Mesenchymal stem cell (in vitro differentiated cells and primary cell): ENCODE measurements around the gene PPP5C.

Experiments used
- DNase-seq: peaks from one replicate; pipeline ENCODE4 v3.0.0-alpha.2; 2013
- H2AFZ ChIP-seq: one replicate; pipeline ENCODE4 v1.6.1; 2013; ENCODE audit warnings: low read depth, mild to moderate bottlenecking, control low read depth, inconsistent platforms, low read length, moderate library complexity
- H2AK5ac ChIP-seq: 2 replicates; pipeline ENCODE4 v1.6.1; 2013; ENCODE audit warnings: low read length, moderate library complexity, mild to moderate bottlenecking, inconsistent platforms; ENCODE audit not compliant: severe bottlenecking
- H2BK120ac ChIP-seq: one replicate; pipeline ENCODE4 v1.6.1; 2013; ENCODE audit warnings: low read depth, mild to moderate bottlenecking, inconsistent platforms, low read length, moderate library complexity
- H2BK12ac ChIP-seq, 2 experiments: one replicate each; pipeline ENCODE4 v1.6.1; 2013; ENCODE audit warnings: inconsistent platforms in 2 of 2, low read length in 2 of 2, mild to moderate bottlenecking in 2 of 2, moderate library complexity in 2 of 2, control low read depth in 1 of 2
- H2BK15ac ChIP-seq: one replicate; pipeline ENCODE4 v1.6.1; 2013; ENCODE audit warnings: mild to moderate bottlenecking, low read depth, inconsistent platforms; ENCODE audit not compliant: poor library complexity, severe bottlenecking
- H2BK5ac ChIP-seq: 2 replicates; pipeline ENCODE4 v1.6.1; 2013; ENCODE audit warnings: low read depth, mild to moderate bottlenecking, low read length, control low read depth, inconsistent platforms; ENCODE audit not compliant: poor library complexity, severe bottlenecking
- H3K14ac ChIP-seq, 2 experiments: one replicate each; pipeline ENCODE4 v1.6.1; 2013; ENCODE audit warnings: inconsistent platforms in 2 of 2, low read length in 2 of 2, control low read depth in 1 of 2, mild to moderate bottlenecking in 1 of 2, moderate library complexity in 1 of 2
- H3K18ac ChIP-seq, 2 experiments: one replicate each; pipeline ENCODE4 v1.6.1; 2013; ENCODE audit warnings: inconsistent platforms in 2 of 2, low read length in 2 of 2, control low read depth in 1 of 2, low read depth in 1 of 2, mild to moderate bottlenecking in 1 of 2
- H3K23ac ChIP-seq, 2 experiments: one replicate each; pipeline ENCODE4 v1.6.1; 2013; ENCODE audit warnings: inconsistent platforms in 2 of 2, low read length in 2 of 2, mild to moderate bottlenecking in 2 of 2, moderate library complexity in 2 of 2, control low read depth in 1 of 2
- H3K27ac ChIP-seq: 2 replicates; pipeline ENCODE4 v1.5.1; 2013; ENCODE audit warnings: mild to moderate bottlenecking, moderate library complexity, low read length, control low read depth, inconsistent platforms; ENCODE audit not compliant: poor library complexity, severe bottlenecking
- H3K27me3 ChIP-seq, 2 experiments: 2 replicates each; pipeline versions ENCODE4 v1.6.1 to v1.7.0; 2013; ENCODE audit warnings: low read length in 2 of 2, mild to moderate bottlenecking in 2 of 2, moderate library complexity in 2 of 2, control low read depth in 1 of 2, inconsistent platforms in 1 of 2; ENCODE audit not compliant: control insufficient read depth in 1 of 2, insufficient read depth in 1 of 2
- H3K36me3 ChIP-seq, 2 experiments: 2 replicates each; pipeline versions ENCODE4 v1.6.1 to v1.7.0; 2013; ENCODE audit warnings: low read length in 2 of 2, control low read depth in 1 of 2, inconsistent platforms in 1 of 2, low read depth in 1 of 2, mild to moderate bottlenecking in 1 of 2; ENCODE audit not compliant: insufficient read depth in 2 of 2, control insufficient read depth in 1 of 2
- H3K4ac ChIP-seq, 2 experiments: one replicate each; pipeline ENCODE4 v1.6.1; 2013; ENCODE audit warnings: inconsistent platforms in 2 of 2, low read length in 2 of 2, mild to moderate bottlenecking in 2 of 2, moderate library complexity in 2 of 2, control low read depth in 1 of 2, low read depth in 1 of 2
- H3K4me1 ChIP-seq: 2 replicates; pipeline ENCODE4 v1.6.1; 2013; ENCODE audit warnings: low read depth, low read length, control low read depth; ENCODE audit not compliant: control insufficient read depth, insufficient read depth
- H3K4me2 ChIP-seq: 2 replicates; pipeline ENCODE4 v1.6.1; 2013; ENCODE audit warnings: low read length, mild to moderate bottlenecking, inconsistent platforms; ENCODE audit not compliant: poor library complexity, severe bottlenecking
- H3K4me3 ChIP-seq, 2 experiments: 2 replicates each; pipeline versions ENCODE4 v1.5.1 to v1.7.0; 2013; ENCODE audit warnings: low read length in 2 of 2, mild to moderate bottlenecking in 2 of 2, control low read depth in 1 of 2, low read depth in 1 of 2; ENCODE audit not compliant: insufficient read depth in 1 of 2
- H3K79me1 ChIP-seq: replicated peaks from 2 replicates; pipeline ENCODE4 v1.6.1; 2013; ENCODE audit warnings: mild to moderate bottlenecking, control low read depth, low read length, inconsistent platforms; ENCODE audit not compliant: poor library complexity, severe bottlenecking
- H3K9ac ChIP-seq: 2 replicates; pipeline ENCODE4 v1.7.0; 2013; ENCODE audit warnings: mild to moderate bottlenecking, low read length, moderate library complexity
- H3K9me3 ChIP-seq: 2 replicates; pipeline ENCODE4 v1.7.0; 2013; ENCODE audit warnings: mild to moderate bottlenecking, low read length; ENCODE audit not compliant: control insufficient read depth
- H4K8ac ChIP-seq: one replicate; pipeline ENCODE4 v1.6.1; 2013; ENCODE audit warnings: inconsistent platforms, mild to moderate bottlenecking, low read length, moderate library complexity
- H4K91ac ChIP-seq: one replicate; pipeline ENCODE4 v1.6.1; 2013; ENCODE audit warnings: mild to moderate bottlenecking, low read length, inconsistent platforms
- WGBS: methylation state at CpG from one replicate; pipeline ENCODE4 v1.1.7; 2013; ENCODE audit warnings: mixed read lengths; 5-methylcytosine and 5-hydroxymethylcytosine counted together

Gene PPP5C

DNA sequence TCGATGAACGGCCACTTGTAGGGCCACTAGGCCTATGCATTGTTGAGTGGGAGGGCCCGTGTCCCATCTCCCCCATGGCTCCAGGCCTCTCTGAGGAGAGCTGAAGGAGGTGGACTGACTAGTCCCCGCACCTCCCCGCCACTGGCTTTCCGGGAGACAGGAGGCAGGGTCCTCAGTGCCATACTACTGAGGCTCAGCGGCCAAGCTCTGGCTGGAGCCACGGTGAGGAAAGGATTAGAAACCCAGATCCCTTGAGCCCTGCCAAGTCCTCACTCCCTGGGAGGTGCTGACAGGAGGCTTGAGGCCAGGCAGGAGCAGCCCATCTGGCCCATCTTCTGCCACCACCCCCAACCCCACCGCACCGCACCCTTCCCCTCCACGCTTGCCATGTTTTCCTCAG lies 37.5 kb downstream of the PPP5C start:
- no peak overlapping the region for H2BK5ac ChIP-seq
- no peak overlapping the region for H3K14ac ChIP-seq
- no peak overlapping the region for H2AK5ac ChIP-seq
- H4K8ac ChIP-seq, result no peak overlapping the region
- no peak overlapping the region for H3K4me2 ChIP-seq
- 90% methylated on average over 11 of the region's 11 CpGs for WGBS
- peaks cover 79 to 93% of the 10 kb centered on the region in 2 experiments for H3K36me3 ChIP-seq
- peaks cover 62% of the 10 kb centered on the region for H3K79me1 ChIP-seq
- no peak overlapping the region for H3K4ac ChIP-seq
- peaks cover 2% of the 10 kb centered on the region for H3K9me3 ChIP-seq
- no peak overlapping the region for H3K4me3 ChIP-seq
- H2BK12ac ChIP-seq, result no peak overlapping the region
- no peak overlapping the region for H3K23ac ChIP-seq
- H3K18ac ChIP-seq, result no peak overlapping the region
- H2AFZ ChIP-seq, result no peak overlapping the region
- H4K91ac ChIP-seq, result no peak overlapping the region
- H2BK120ac ChIP-seq, result no peak overlapping the region
- H3K27ac ChIP-seq, result no peak overlapping the region
- no peak overlapping the region for H2BK15ac ChIP-seq
- H3K27me3 ChIP-seq, result no peaks in the 10 kb centered on the region
- DNase-seq, result no peak
- H3K9ac ChIP-seq, result no peak overlapping the region
- H3K4me1 ChIP-seq, result peaks cover 4% of the 10 kb centered on the region

DNA sequence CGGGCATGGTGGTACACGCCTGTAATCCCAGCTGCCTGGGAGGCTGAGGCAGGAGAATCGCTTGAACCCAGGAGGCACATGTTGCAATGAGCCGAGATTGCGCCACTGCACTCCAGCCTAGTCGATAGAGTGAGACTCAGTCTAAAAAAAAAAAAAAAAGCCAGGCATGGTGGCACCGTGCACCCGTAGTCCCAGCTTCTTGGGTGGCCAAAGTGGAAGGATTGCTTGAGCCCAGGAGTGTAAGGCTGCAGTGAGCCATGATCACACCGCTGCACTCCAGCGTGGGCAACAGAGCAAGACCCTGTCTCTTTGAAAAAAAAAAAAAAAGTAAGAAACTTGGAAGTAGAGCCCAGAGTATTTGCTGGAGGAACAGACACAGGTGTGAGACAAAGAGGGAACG lies 38.7 kb downstream of the PPP5C start:
- no peaks in the 10 kb centered on the region for H3K27me3 ChIP-seq
- no peak overlapping the region for H2AFZ ChIP-seq
- H3K79me1 ChIP-seq, result peaks cover 63% of the 10 kb centered on the region
- no peak overlapping the region for H3K4me2 ChIP-seq
- H3K4me1 ChIP-seq, result peaks cover 4% of the 10 kb centered on the region
- no peak for DNase-seq
- no peak overlapping the region for H3K23ac ChIP-seq
- H2BK15ac ChIP-seq, result no peak overlapping the region
- no peak overlapping the region for H4K8ac ChIP-seq
- H2AK5ac ChIP-seq, result no peak overlapping the region
- H2BK120ac ChIP-seq, result no peak overlapping the region
- no peak overlapping the region for H2BK5ac ChIP-seq
- peaks cover 7% of the 10 kb centered on the region for H3K9me3 ChIP-seq
- 94% methylated on average over 11 of the region's 11 CpGs for WGBS
- no peak overlapping the region for H3K18ac ChIP-seq
- H3K27ac ChIP-seq, result no peak overlapping the region
- H2BK12ac ChIP-seq, result no peak overlapping the region
- H3K36me3 ChIP-seq, result peaks cover 87 to 92% of the 10 kb centered on the region in 2 experiments
- H3K4ac ChIP-seq, result no peak overlapping the region
- H3K4me3 ChIP-seq, result no peak overlapping the region
- H4K91ac ChIP-seq, result no peak overlapping the region
- no peak overlapping the region for H3K14ac ChIP-seq
- no peak overlapping the region for H3K9ac ChIP-seq

DNA sequence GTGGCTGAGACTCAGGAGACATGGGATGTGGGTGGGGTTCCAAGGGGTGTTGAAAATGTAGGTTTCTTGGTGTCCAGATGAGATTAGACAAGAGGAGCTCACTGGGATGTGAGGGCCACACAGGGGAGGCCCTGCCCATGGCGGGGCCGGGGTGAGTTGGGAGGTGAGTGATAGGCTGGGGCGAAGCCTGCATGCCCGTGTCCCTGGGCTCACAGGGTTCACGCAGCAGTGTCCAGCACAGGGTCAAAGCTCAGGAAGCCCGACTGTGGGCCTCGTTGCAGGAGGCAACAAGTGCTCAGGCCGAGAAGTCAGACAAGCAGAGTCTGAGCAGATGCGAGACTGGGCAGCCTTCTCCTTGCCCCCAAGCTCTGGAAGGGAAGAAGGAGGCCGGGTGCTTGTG lies 39.3 kb downstream of the PPP5C start:
- DNase-seq, result no peak
- Histone ChIP-seq H3K9ac (no peak overlapping the region), H3K14ac (no peak overlapping the region), H2BK15ac (no peak overlapping the region), H3K4ac (no peak overlapping the region), H3K9me3 (peaks cover 7% of the 10 kb centered on the region), H3K4me3 (peak overlapping the region in 1 of 2 experiments; percentile 22), H3K79me1 (peaks cover 66% of the 10 kb centered on the region), H2BK120ac (no peak overlapping the region), H3K4me2 (no peak overlapping the region), H2BK5ac (no peak overlapping the region), H3K27me3 (no peaks in the 10 kb centered on the region), H3K18ac (no peak overlapping the region), H3K23ac (no peak overlapping the region), H3K27ac (no peak overlapping the region), H3K4me1 (peaks cover 7% of the 10 kb centered on the region), H2BK12ac (peak overlapping the region in 1 of 2 experiments; percentile 51), H2AK5ac (no peak overlapping the region), H4K8ac (no peak overlapping the region), H4K91ac (no peak overlapping the region), H3K36me3 (peaks cover 86 to 93% of the 10 kb centered on the region in 2 experiments), H2AFZ (no peak overlapping the region)
- WGBS, result 99% methylated on average over 7 of the region's 10 CpGs

DNA sequence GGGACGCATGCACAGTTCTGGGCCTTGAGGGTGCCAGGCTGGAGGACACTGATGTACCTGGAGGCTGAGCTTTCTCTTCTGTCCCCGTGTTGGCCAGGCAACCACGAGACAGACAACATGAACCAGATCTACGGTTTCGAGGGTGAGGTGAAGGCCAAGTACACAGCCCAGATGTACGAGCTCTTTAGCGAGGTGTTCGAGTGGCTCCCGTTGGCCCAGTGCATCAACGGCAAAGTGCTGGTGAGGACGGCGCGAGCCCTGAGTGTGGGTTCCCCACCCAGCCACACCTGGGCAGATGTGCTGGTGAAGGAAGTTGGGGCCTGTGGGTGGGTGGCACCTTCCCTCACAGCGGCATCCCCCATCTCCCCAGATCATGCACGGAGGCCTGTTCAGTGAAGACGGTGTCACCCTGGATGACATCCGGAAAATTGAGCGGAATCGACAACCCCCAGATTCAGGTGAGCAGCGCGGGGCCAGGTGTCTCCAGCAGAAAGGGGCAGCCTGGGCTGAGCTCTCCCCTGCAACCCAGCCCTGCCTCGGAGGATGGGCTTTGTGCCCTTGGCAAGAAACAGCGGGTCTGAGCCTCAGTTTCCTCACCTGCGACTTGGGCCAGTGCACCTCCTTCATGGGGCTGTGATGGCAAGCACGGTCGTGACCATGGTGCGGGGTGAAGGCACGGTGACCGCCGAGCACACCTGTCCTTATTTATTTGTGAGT lies 40.3 kb downstream of the PPP5C start:
- H3K9me3 ChIP-seq, result peaks cover 7% of the 10 kb centered on the region
- no peak overlapping the region for H2AK5ac ChIP-seq
- no peak overlapping the region for H2BK12ac ChIP-seq
- no peak overlapping the region for H3K4ac ChIP-seq
- H3K18ac ChIP-seq, result no peak overlapping the region
- no peak overlapping the region for H2AFZ ChIP-seq
- H3K14ac ChIP-seq, result no peak overlapping the region
- peaks cover 6% of the 10 kb centered on the region for H3K4me1 ChIP-seq
- no peak overlapping the region for H4K8ac ChIP-seq
- no peak overlapping the region for H2BK120ac ChIP-seq
- no peak overlapping the region for H2BK15ac ChIP-seq
- no peak overlapping the region for H4K91ac ChIP-seq
- no peak for DNase-seq
- H3K27me3 ChIP-seq, result no peaks in the 10 kb centered on the region
- peaks cover 85 to 94% of the 10 kb centered on the region in 2 experiments for H3K36me3 ChIP-seq
- WGBS, result 98% methylated on average over 30 of the region's 30 CpGs
- H2BK5ac ChIP-seq, result no peak overlapping the region
- no peak overlapping the region for H3K4me2 ChIP-seq
- H3K27ac ChIP-seq, result no peak overlapping the region
- H3K23ac ChIP-seq, result no peak overlapping the region
- H3K9ac ChIP-seq, result no peak overlapping the region
- no peak overlapping the region for H3K4me3 ChIP-seq
- peaks cover 61% of the 10 kb centered on the region for H3K79me1 ChIP-seq
